Astrocyte (in vitro differentiated cells and primary cell): ENCODE results near the gene HMGB4. TPM values are rescaled to one million over a fixed set of nuclear protein-coding genes. Genes with fewer than 3 reads are reported as not detected.

ENCODE experiments used
- DNase-seq: peaks from one replicate; pipeline ENCODE4 v3.0.0-alpha.2; 2010; ENCODE audit warnings: low read depth
- FAIRE-seq: peaks from 2 replicates; lab custom pipeline; 2011; peaks lifted over from hg19 to GRCh38; lab: Jason Lieb, UNC
- H2AFZ ChIP-seq: 2 replicates; pipeline ENCODE4 v1.6.0; 2012; ENCODE audit warnings: low read depth, low read length, inconsistent platforms
- H3K27ac ChIP-seq: 2 replicates; pipeline ENCODE4 v1.5.1; 2011; ENCODE audit warnings: low read depth, low read length, inconsistent platforms
- H3K27me3 ChIP-seq: 2 replicates; pipeline ENCODE4 v1.6.0; 2011; ENCODE audit warnings: low read length, inconsistent platforms; ENCODE audit not compliant: insufficient read depth
- H3K36me3 ChIP-seq: 2 replicates; pipeline ENCODE4 v1.5.1; 2011; ENCODE audit warnings: low read length, inconsistent platforms; ENCODE audit not compliant: insufficient read depth
- H3K4me1 ChIP-seq: 2 replicates; pipeline ENCODE4 v1.5.1; 2011; ENCODE audit warnings: low read length, inconsistent platforms; ENCODE audit not compliant: insufficient read depth
- H3K4me2 ChIP-seq: 2 replicates; pipeline ENCODE4 v1.6.0; 2012; ENCODE audit warnings: low read length, inconsistent platforms
- H3K4me3 ChIP-seq: 2 replicates; pipeline ENCODE4 v1.5.1; 2011; ENCODE audit warnings: low read depth, mild to moderate bottlenecking, low read length, inconsistent platforms; ENCODE audit not compliant: insufficient read depth
- H3K79me2 ChIP-seq: 2 replicates; pipeline ENCODE4 v1.6.0; 2012; ENCODE audit warnings: mild to moderate bottlenecking, low read length, inconsistent platforms; ENCODE audit not compliant: insufficient read depth
- H3K9ac ChIP-seq: 2 replicates; pipeline ENCODE4 v1.6.0; 2012; ENCODE audit warnings: mild to moderate bottlenecking, low read length, inconsistent platforms
- H3K9me3 ChIP-seq: 2 replicates; pipeline ENCODE4 v1.5.1; 2012; ENCODE audit warnings: low read depth, mild to moderate bottlenecking, low read length, inconsistent platforms; ENCODE audit not compliant: insufficient read depth
- H4K20me1 ChIP-seq: 2 replicates; pipeline ENCODE4 v1.6.0; 2012; ENCODE audit warnings: low read length, inconsistent platforms; ENCODE audit not compliant: insufficient read depth
- H3K27ac Mint-ChIP-seq: one replicate; pipeline ENCODE4 v1.8.0; 2021; ENCODE audit warnings: mild to moderate bottlenecking, mixed read lengths; ENCODE audit not compliant: unreplicated experiment
- H3K27me3 Mint-ChIP-seq: one replicate; pipeline ENCODE4 v1.8.0; 2021; ENCODE audit warnings: low read depth, mixed read lengths; ENCODE audit not compliant: unreplicated experiment
- H3K36me3 Mint-ChIP-seq: one replicate; pipeline ENCODE4 v1.8.0; 2021; ENCODE audit warnings: low read depth, mixed read lengths; ENCODE audit not compliant: unreplicated experiment
- H3K4me1 Mint-ChIP-seq: one replicate; pipeline ENCODE4 v1.8.0; 2021; ENCODE audit warnings: low read depth, mixed read lengths; ENCODE audit not compliant: unreplicated experiment
- H3K4me3 Mint-ChIP-seq: one replicate; pipeline ENCODE4 v1.8.0; 2021; ENCODE audit warnings: mild to moderate bottlenecking, moderate library complexity, mixed read lengths; ENCODE audit not compliant: unreplicated experiment
- H3K9me3 Mint-ChIP-seq: one replicate; pipeline ENCODE4 v1.8.0; 2021; ENCODE audit warnings: mild to moderate bottlenecking, mixed read lengths; ENCODE audit not compliant: unreplicated experiment
- CTCF ChIP-seq: IDR thresholded peaks from 2 replicates; pipeline ENCODE4 v1.5.1; 2011; ENCODE audit warnings: low read depth, mild to moderate bottlenecking, inconsistent platforms, low read length, moderate library complexity; ENCODE audit not compliant: insufficient read depth
- EZH2 ChIP-seq: IDR thresholded peaks from 2 replicates; pipeline ENCODE4 v1.6.1; 2012; ENCODE audit warnings: mild to moderate bottlenecking, low read length, inconsistent platforms; ENCODE audit not compliant: insufficient read depth
- total RNA-seq: library from RNA; stranded (reverse); gene quantifications from 2 replicates; pipeline ENCODE4 v1.2.1, GENCODE V29; 2021

Gene HMGB4
- total RNA-seq, 1 donor from 2014 or later, result not detected

GRCh38 chr1:33898406-33898805, 34.5 kb downstream of the HMGB4 start:
- Histone ChIP-seq H3K4me1 (peaks cover 15% of the 10 kb centered on the region), H3K27me3 (no peaks in the 10 kb centered on the region), H4K20me1 (peaks cover 9% of the 10 kb centered on the region), H3K36me3 (no peaks in the 10 kb centered on the region), H3K4me2 (no peak overlapping the region), H2AFZ (no peak overlapping the region), H3K27ac (no peak overlapping the region), H3K9ac (no peak overlapping the region), H3K4me3 (no peak overlapping the region), H3K79me2 (no peaks in the 10 kb centered on the region), H3K9me3 (no peaks in the 10 kb centered on the region)
- no peak for DNase-seq
- no peak for FAIRE-seq
- Mint-ChIP-seq H3K36me3 (peaks cover 6% of the 10 kb centered on the region), H3K27me3 (peaks cover 4% of the 10 kb centered on the region), H3K9me3 (no peaks in the 10 kb centered on the region), H3K4me3 (no peak overlapping the region), H3K4me1 (peaks cover 26% of the 10 kb centered on the region), H3K27ac (no peak overlapping the region)
- TF ChIP-seq CTCF (no peak), EZH2 (no peak)

- Histone ChIP-seq H3K9me3 (no peaks in the 10 kb centered on the region), H3K4me1 (peaks cover 13% of the 10 kb centered on the region), H3K4me3 (no peak overlapping the region), H4K20me1 (peaks cover 9% of the 10 kb centered on the region), H3K27ac (no peak overlapping the region), H3K27me3 (no peaks in the 10 kb centered on the region), H3K4me2 (no peak overlapping the region), H3K79me2 (no peaks in the 10 kb centered on the region), H3K36me3 (no peaks in the 10 kb centered on the region), H2AFZ (no peak overlapping the region), H3K9ac (no peak overlapping the region)
- Mint-ChIP-seq H3K36me3 (peaks cover 6% of the 10 kb centered on the region), H3K9me3 (no peaks in the 10 kb centered on the region), H3K27me3 (peaks cover 4% of the 10 kb centered on the region), H3K27ac (no peak overlapping the region), H3K4me1 (peaks cover 24% of the 10 kb centered on the region), H3K4me3 (no peak overlapping the region)
- no peak for DNase-seq
- no peak for TF ChIP-seq EZH2
- FAIRE-seq, result no peak
These were observed 35.0 kb downstream of the HMGB4 start for GRCh38 chr1:33898881-33899280.

- no peak overlapping the region for H2AFZ ChIP-seq
- no peaks in the 10 kb centered on the region for H3K9me3 ChIP-seq
- H3K27ac ChIP-seq, result no peak overlapping the region
- no peak overlapping the region for H3K4me3 ChIP-seq
- Mint-ChIP-seq H3K9me3 (no peaks in the 10 kb centered on the region), H3K27me3 (peaks cover 4% of the 10 kb centered on the region), H3K36me3 (peaks cover 6% of the 10 kb centered on the region), H3K4me3 (no peak overlapping the region), H3K4me1 (peaks cover 24% of the 10 kb centered on the region), H3K27ac (no peak overlapping the region)
- peaks cover under 1% of the 10 kb centered on the region for H4K20me1 ChIP-seq
- TF ChIP-seq CTCF (no peak), EZH2 (no peak)
- no peak for DNase-seq
- H3K4me1 ChIP-seq, result peaks cover 8% of the 10 kb centered on the region
- no peak overlapping the region for H3K9ac ChIP-seq
- H3K36me3 ChIP-seq, result no peaks in the 10 kb centered on the region
- H3K27me3 ChIP-seq, result no peaks in the 10 kb centered on the region
- no peak for FAIRE-seq
- no peak overlapping the region for H3K4me2 ChIP-seq
- no peaks in the 10 kb centered on the region for H3K79me2 ChIP-seq
These were observed 35.9 kb downstream of the HMGB4 start for GRCh38 chr1:33899746-33900145.
